Astrocyte (in vitro differentiated cells and primary cell): ENCODE results near the gene PABPC1L.

ENCODE experiments used
- EZH2 ChIP-seq: IDR thresholded peaks from 2 replicates; pipeline ENCODE4 v1.6.1; 2012; ENCODE audit warnings: mild to moderate bottlenecking, low read length, inconsistent platforms; ENCODE audit not compliant: insufficient read depth
- TF ChIP-seq, protein P1 (sequence below): IDR thresholded peaks from 2 replicates; pipeline ENCODE4 v1.5.1; 2011; ENCODE audit warnings: low read depth, mild to moderate bottlenecking, inconsistent platforms, low read length, moderate library complexity; ENCODE audit not compliant: insufficient read depth

- no peak for TF ChIP-seq EZH2
- TF ChIP-seq, protein P1, sequence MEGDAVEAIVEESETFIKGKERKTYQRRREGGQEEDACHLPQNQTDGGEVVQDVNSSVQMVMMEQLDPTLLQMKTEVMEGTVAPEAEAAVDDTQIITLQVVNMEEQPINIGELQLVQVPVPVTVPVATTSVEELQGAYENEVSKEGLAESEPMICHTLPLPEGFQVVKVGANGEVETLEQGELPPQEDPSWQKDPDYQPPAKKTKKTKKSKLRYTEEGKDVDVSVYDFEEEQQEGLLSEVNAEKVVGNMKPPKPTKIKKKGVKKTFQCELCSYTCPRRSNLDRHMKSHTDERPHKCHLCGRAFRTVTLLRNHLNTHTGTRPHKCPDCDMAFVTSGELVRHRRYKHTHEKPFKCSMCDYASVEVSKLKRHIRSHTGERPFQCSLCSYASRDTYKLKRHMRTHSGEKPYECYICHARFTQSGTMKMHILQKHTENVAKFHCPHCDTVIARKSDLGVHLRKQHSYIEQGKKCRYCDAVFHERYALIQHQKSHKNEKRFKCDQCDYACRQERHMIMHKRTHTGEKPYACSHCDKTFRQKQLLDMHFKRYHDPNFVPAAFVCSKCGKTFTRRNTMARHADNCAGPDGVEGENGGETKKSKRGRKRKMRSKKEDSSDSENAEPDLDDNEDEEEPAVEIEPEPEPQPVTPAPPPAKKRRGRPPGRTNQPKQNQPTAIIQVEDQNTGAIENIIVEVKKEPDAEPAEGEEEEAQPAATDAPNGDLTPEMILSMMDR, result no peak
Measured at GRCh38 chr20:44886828-44887227, 23.0 kb upstream of the PABPC1L start.
